HG03378 (cell line): ENCODE measurements around the gene ATP9A.
"Not testable (repeated sequence)": the region's sequence is repeated elsewhere in the genome, so short reads cannot be mapped to it uniquely, and the experiment has no call there.

Experiments
- ATAC-seq: cut with Tn5 transposase; IDR thresholded peaks from one replicate; pipeline ENCODE4 v1.9.1; 2021; ENCODE audit warnings: mild to moderate bottlenecking, moderate library complexity; ENCODE audit not compliant: unreplicated experiment

The ATP9A gene

DNA sequence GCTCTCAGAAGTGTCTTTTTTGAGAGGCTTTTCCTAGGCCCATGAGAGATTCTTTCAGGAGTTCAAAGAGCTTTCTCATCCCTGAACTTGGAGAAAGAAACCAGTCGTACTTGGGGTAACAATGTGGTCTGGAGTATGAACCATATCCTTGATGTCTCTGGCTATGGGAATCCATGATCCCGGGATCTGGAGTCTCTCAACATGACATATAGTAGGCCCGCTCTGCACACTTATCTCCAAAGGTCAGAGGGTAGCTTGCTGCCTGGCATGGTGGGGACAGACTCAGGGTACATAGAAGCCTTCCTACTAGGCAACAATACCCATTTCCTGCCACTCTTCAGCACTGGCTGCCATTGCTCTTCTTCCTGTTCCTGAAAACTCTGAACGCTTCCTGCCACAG is 183.5 kb downstream of the ATP9A start:
- no peak for ATAC-seq

DNA sequence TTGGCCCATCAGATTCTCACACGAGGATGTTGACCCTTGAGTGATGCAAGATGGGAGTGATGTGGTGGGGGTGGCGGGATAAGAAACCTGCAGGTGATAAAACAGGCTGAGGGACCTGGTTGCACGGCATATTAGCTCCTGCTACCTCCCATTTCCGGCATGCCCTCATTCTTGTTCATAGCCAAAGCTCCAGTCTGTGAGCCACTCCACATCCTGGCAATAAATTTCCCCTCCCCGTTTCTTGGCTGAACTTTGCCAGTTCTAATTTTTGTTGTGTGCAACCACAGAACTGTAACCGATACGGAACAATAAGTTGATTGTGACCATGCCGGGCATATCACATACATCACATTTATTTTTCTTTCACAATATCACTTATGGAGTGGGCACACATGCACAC is 184.1 kb downstream of the ATP9A start:
- ATAC-seq: no peak

DNA sequence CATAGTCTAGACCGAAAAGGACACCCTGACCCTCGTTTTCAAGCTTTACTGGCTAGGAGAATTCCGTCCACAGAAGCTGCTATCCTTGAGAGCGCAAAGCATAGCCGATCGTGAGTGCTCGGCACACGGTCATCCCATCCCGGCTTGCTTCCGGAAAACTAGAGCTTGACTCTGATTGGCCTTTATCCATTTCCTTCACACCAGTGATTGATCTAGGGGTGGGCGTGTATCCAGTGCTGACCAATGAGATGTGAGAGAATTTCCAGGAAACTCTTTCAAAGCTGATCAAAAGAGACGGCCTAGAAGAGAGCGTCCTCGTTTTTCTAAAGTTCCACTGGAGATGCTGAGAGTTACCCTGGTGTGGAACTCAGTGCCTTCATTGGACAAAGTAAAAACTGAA is 184.7 kb downstream of the ATP9A start:
- no peak for ATAC-seq

DNA sequence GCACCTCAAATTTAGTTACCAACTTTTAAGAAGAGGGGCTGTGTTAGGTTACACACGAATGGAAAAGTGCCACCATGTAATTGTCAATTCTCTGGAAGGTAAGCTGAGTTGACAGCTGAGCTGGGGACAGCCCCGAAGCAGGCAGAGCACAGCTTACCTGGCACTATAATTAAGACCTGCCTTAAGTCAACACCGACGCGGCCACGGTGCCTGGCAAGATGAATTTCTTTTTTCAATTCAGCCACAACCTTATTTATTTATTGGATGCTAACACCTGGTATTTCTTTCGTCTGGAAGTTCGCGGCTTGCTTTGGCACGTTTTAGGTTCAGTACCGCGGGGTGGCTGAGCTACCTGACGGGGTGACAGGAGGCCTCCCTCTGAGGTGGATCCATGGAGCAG is 185.1 kb downstream of the ATP9A start:
- no peak for ATAC-seq

DNA sequence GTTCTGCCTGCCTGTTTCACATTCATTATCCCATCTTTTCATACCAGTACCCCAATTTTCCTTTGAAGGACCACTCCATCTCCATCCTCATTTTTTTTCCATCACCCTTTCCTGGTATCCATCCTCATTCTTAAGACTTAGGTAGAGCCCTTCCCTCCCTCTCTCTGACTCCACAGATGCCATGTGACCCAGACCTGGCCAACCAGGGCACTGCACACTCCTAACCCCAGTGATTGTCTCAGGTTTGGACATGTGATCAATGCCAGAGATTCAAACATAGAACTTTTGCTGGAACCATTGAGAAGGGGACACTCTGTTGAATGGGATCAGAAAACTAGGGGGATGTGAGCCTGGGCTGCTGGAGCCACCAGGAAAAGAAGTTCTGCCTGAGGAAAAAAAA is 186.6 kb downstream of the ATP9A start:
- no peak for ATAC-seq

DNA sequence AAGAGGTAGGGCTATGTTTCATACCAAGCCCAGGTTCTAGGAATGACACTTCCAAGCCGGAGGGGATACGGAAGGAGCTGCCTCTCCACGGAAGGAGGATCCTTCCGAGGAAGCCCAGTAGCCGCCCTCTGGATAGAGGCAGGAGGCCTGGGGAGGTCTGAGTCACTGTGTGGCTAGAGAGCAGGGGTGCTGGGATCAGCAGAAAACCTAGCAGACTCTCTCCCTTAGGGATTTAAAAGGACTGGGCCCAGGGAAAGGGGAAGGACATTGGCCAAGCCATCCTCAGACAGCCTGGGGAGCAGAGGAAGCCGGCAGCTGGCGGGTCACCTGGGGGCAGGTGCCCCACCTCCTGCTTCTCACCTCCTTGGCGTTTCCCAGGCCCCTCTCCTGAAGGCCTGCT is 189.1 kb downstream of the ATP9A start:
- no peak for ATAC-seq

DNA sequence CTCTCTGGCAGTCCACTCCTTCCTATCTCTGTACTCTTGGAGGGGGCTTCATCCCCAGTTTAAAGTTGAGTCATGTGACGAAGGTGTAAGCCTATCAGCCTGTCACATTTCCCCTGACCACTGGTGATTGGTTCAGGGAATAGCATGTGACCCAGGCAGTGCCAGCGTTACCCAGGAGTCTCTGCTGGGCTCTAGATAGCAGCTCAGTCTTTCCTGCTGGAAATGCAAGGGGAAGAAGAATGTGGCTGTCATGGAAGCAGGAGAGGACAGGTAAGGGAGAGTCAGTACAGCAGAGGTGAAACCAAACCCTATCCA is 190.1 kb downstream of the ATP9A start:
- ATAC-seq: no peak

DNA sequence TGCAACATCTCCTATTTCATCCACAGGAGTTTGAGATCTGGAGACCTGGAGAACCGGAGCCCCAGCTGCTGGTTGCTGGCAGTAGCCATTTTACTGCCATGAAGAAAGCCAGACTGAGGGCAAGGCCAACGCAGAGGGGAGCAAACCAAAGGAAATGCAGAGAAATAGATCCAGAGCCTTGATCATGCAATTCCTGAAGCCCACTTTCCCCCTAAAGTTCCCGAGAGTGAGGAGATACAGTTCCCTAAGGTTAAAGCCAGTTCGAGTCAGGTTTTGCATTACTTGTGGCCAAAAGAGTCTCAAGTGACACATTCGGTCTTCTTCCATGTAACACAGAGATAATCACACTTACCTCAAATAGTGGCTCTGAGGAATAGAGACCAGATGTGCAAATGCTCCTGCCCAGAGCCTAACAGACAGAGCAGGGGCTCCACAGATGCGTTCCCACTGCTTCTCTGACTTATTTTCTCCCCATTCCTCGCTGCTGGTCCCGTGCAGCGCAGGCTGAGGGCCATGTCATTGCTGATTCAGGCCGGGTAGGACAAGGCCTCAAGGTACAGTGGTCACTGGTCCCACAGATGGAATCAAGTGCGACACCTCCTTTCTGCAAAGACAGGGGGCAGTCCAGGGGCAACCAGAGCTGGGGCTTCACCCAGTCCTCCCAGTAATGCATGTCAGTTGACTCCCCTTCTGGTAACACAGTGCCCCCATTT is 190.6 kb downstream of the ATP9A start:
- no peak for ATAC-seq

DNA sequence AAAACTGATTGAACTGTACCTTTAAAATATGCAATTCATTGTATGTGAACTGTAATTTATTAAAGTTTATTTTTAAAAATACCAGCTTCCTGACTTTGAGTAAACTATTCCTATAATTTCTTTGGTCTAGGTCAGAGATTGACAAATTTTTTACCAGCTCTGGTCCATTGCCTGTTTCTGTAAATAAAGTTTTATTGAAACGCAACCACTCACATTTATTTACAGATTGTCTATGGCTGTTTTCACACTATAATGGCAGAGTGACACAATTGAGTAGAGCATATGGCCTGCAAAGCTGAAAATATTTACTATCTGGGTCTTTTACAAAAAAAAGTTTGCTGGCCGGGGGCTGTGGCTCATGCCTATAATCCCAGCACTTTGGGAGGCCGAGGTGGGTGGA is 192.7 kb downstream of the ATP9A start:
- ATAC-seq: no peak

DNA sequence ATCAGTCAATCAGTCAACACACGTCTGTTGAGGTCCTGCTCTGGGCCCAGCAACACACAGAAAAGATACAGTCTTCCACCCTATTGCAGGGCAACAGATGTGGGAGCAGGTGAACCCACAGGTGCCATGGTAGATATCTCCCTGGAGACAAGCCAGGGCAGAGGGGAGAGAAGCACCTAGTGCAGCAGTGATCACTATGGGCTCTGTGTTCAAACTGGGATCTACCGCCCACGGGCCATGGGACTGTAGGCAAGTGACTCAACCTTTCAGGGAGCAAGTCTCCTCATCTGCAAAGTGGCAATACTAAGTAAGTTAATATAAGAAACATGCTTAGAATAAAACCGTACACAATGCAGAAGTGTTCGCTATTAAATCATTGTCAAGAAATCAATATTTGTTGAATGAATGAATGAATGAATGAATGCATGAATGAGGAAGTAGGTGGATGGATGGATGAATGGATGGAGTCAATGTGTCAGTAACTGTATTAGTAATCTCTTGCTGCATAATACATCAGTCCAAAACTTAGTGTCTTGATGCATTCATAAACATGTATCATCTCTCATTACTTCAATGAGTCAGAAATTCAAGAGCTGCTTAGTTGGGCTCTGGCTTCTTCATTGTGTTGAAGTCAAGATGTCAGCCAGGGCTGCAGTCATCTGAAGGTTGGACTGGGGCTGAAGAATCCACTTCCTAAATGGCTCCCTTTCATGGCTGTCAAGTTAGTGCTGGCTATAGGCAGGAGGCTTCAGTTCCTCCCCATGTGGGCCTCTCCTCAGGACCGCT is 193.7 kb downstream of the ATP9A start:
- ATAC-seq: no peak

DNA sequence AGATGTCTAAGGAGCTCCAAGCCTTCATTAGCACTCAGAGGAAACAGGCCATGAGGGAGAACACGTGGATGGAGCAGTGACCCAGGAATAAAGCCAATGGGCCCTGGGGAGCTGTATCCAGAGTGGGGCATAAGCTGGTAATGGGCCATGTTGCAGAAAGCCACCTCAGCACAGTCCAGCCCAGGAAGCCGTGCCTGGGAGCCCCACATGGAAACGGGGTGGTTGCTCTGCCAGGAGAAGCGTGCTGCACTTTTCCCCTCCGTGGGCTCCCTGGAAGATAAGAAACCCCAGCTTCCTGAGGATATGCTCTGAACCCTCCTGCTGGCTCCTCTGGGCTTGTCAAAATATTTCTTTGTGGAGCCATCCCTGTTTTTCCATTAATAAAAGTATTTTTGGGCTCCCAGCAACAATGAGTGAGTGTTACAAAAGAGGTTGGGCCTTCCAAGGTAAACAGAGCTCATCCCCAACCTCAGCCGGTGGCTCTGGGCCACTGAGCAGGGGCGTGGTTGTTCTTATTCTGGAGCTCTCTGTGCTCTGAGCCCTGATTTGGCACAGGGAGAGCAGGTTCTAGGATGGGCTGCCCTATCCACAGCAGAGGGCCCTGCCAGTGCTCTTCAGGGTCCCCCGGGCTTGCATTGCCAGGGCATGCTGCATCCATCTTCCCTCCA is 194.5 kb downstream of the ATP9A start:
- no peak for ATAC-seq

DNA sequence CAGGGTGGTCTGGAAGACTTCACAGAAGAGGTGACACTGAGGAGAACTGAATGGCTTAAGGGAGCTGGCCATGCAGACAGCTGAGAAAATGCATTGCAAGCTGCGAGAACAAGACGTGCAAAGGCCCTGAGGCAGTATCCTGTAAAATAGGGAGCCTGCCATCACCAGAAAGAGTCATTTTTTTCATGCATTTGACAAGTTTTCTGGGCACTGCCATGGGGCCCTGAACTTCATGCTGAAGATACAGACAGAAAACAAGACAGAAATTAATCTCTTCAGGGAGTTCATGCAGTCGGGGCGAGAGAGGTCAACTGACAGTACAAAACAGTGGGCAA is 196.8 kb downstream of the ATP9A start:
- ATAC-seq: no peak

DNA sequence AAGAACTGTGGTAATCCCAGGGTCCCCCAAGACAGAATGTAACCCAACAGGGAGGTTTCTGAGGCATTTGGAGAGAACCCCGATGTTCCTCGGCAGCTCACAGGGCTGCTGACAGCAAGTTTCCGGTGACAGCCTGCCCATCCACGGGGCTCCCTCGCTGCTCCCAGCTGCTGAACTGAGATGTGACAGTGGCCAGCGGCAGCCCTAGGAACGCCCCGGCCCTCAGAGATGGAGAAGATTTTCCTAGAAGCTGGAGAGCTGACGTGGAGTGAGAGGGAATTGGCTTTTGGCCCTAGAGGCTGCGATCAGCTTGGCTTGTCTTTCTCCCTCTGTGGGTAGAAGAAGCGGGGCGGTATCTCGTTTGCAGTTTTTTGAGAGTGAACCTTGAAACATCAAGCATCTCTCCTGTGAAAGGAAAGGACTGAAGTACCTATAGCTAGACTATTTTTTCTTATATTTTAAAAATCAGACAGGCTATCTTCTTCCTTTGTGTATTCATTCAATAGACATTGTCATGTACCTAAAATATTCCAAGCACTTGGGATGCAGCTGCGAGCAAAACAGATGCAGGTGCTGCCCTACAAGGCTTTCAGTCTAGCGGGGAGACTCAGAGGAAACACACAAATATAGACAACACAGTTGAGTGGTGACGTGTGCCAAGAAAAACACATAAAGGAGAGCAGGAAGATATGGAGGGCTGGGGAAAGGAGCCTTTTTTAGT is 197.3 kb downstream of the ATP9A start:
- ATAC-seq: no peak

DNA sequence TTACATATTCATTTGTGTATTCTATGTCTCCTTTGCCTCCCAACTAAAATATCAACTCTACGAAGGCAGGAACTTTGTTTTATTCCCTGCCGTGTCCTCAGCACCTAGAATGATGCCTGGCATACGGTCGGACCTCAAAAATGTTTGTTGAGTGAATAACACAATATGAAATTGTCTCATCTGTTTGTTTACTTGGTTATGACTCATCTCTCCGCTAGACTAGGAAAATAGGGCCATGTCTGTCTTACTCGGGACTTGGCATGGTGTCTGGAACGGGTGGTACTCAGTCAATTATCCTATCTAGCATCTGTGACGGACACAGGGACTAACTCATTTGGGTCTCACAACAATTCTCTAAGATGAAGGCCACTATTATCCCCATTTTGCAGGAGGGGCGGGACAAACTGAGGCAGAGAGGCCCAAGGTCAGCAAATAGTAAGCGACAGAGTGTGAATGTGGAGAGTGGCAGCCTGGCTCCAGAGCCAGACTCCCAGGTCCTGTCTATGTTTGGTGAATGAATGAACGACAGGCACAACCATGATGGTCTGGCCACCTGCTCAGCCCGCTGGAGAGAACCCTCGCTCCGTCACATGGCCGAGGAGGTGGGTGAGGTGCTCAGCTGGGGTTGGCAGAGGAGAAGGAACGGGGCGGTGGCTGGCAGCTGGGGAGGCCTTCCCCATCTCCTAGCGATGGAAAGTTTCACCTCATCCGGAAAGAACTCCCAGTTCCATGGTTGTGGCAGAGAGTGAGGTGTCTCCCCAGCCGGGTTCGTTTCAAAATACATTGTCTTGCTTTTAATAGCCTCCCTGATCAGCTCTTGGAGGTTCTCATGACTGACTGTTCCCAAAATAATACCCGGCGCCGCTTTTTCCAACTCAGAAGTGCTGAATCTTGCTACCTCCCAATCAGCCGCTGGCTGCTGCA is 198.1 kb downstream of the ATP9A start:
- ATAC-seq: no peak

DNA sequence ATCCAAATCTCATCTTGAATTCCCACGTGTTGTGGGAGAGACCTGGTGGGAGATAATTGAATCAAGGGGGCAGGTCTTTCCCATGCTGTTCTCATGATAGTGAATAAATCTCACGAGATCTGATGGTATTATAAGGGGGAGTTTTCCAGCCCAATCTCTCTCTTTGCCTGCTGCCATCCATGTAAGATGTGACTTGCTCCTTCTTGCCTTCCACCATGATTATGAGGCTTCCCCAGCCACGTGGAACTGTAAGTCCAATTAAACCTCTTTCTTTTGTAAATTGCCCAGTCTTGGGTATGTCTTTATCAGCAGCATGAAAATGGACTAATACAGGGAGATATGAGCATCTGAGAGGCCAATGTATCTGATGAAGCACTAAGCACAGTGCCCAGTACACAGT is 199.7 kb downstream of the ATP9A start:
- ATAC-seq: not testable (repeated sequence)

DNA sequence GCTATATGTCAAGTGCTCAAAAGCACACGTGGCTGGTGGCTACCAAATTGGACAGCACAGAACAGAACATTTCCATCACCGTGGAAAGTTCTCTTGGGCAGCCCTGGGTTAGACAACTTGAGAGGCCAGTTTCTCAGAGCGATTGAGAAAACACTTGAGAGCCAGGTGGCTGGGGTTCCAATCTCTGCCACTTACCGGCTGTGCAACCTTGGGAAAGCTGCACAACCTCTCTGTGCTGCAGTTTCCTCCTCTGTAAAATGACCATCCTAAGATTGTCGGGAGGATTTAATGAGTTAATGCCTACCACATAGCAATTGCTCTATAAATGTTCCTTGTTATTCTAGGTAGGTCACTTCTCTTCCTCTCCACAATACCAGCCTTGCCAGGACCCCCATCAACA is 200.6 kb downstream of the ATP9A start:
- no peak for ATAC-seq

DNA sequence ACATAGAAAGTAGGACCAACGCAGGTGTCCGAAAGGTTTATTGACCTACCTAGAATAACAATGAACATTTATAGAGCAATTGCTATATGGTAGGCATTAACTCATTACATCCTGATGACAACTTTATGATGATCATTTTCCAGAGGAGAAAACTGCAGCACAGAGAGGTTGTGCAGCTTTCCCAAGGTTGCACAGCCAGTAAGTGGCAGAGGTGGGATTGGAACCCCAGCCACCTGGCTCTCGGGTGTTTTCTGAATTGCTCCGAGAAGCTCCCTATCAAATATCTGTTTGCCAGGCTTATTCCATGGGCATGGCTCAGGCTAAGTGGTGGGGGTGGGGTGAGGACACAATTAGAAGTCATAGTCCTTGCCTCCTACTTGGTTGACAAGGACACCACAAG is 201.6 kb downstream of the ATP9A start:
- ATAC-seq: no peak

DNA sequence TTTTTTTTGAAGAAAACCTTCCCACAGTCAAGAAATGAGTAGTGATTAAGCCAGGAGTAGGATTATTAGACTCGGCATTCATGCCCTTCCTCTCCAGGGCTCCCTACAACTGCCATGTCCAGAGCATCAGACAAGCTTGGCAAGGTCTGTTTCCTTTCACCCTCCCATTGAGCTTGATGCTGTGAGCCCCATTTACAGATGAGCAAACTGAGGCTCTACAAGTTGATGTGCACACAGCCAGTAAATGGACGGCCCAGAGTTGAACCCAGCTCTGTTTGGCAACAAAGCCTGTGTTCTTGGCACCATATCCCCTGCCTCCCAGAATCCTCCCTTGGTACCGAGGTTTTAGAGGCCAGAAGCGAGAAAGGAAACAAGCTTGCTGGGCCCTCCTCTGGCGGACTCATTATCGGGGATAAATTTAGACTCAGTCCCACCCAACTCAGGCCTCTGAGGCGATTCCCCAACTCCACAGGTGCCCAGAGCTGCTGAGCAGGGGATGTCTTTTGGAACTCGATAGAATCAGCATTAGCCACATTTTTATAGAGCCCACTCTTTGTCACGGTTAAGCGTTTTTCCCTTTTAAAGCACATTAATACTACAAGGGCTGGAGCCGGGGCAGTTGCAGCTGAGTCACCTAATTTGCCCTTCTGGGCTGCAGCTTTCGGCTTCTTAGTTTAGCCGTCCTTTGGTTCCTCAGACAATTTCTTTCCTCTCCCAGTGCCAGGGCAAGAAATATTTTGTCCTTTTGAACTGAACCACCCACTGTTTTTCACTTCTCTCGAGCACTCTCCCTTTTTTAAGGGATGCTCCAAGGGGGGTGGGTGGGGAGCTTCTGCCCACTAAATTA is 202.7 kb downstream of the ATP9A start:
- ATAC-seq: no peak

DNA sequence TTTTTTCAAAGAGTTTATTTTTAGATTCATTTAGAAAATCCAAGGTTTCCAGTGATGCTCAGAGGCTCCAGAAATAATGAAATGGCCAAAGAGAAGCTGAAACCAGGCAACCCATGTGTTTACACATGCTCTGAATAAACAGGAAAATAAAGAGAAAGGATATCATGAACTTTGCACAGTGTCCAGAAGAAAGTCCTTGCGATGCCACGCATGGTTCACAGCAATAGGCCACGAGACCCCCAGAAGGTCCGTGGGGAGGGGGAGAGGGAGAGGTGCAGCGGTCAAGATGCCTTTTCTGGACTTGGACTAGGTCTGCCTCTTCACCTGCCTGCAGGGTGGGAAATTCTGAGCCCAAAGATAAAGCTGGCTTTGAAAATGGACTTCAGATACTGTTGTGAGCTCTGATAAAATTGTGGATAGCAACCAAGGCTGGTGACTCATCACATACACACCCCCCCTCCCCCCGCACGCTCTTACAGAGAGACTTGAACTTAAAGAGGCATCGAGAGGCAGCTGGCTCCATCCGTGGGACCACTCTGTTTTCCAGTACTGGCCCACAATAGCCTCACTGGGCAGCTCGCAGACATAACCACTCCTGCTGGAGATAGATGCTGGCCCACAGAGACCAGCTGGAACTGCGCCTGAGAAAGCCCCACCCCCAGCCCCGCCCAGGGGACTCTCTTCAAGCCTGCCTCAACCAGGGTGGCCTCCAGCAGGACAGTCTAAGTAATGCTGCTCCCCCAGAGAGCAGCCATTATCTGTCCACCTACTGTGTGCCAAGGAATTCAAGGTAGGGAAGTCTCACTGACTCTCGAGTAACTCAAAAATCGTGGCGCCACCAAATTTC is 204.5 kb downstream of the ATP9A start:
- ATAC-seq: no peak
